Panc1 (cell line): Measurements from ENCODE around the gene EDRF1. TPM values are rescaled to one million over a fixed set of nuclear protein-coding genes. Genes with fewer than 3 reads are reported as not detected.

ENCODE experiments used
- ATAC-seq: fragments of 200-7000 bp; cut with Tn5 transposase; 2 replicates; pipeline ENCODE4 v1.9.1; 2020; ENCODE audit warnings: mild to moderate bottlenecking, moderate library complexity
- BruUV-seq: library from RNA; stranded (reverse); fragments of 400-500 nt; replicated peaks from 2 replicates; lab custom pipeline; 2021; lab: Mats Ljungman, UMichigan
- CTCF ChIA-PET: fragments of 300-600 bp; sonication (Branson Sonifier 250); formaldehyde crosslinking; loops from one replicate; lab custom pipeline; 2022; ENCODE audit warnings: antibody characterized with exemption; lab: Charles Lee
- POLR2A ChIA-PET: fragments of 300-600 bp; sonication (Branson Sonifier 250); formaldehyde crosslinking; loops from one replicate; lab custom pipeline; 2022; ENCODE audit warnings: antibody characterized with exemption; lab: Charles Lee
- DNase-seq: peaks from one replicate; pipeline ENCODE4 v3.0.0-alpha.2; 2010; ENCODE audit warnings: low read depth, low spot score
- H3K27ac ChIP-seq: 2 replicates; pipeline ENCODE4 v1.5.1; 2011; ENCODE audit warnings: mild to moderate bottlenecking, low read length, inconsistent platforms
- H3K27me3 ChIP-seq: fragments of 200-500 bp; sonication (Bioruptor generic); 2 replicates; pipeline ENCODE4 v1.6.0; 2014; ENCODE audit warnings: low read length, inconsistent platforms; ENCODE audit not compliant: control insufficient read depth, insufficient read depth
- H3K36me3 ChIP-seq: fragments of 200-500 bp; sonication (Bioruptor generic); 2 replicates; pipeline ENCODE4 v1.5.1; 2014; ENCODE audit warnings: inconsistent platforms, mild to moderate bottlenecking, low read length, moderate library complexity; ENCODE audit not compliant: control insufficient read depth, insufficient read depth
- H3K4me1 ChIP-seq: 2 replicates; pipeline ENCODE4 v1.5.1; 2011; ENCODE audit warnings: inconsistent platforms, mild to moderate bottlenecking, low read length, moderate library complexity; ENCODE audit not compliant: control insufficient read depth, insufficient read depth
- H3K4me3 ChIP-seq, 2 experiments: 2 replicates each; pipeline ENCODE4 v1.5.1; 2011 to 2012; ENCODE audit warnings: low read depth in 2 of 2, low read length in 2 of 2, mild to moderate bottlenecking in 2 of 2, inconsistent platforms in 1 of 2, moderate library complexity in 1 of 2
- H3K9me3 ChIP-seq: fragments of 200-500 bp; sonication (Bioruptor generic); 2 replicates; pipeline ENCODE4 v1.5.1; 2014; ENCODE audit warnings: low read depth, mild to moderate bottlenecking, inconsistent platforms, low read length, moderate library complexity; ENCODE audit not compliant: control insufficient read depth, insufficient read depth
- POLR2AphosphoS5 ChIP-seq: IDR thresholded peaks from 2 replicates; pipeline ENCODE4 v1.6.1; 2012; ENCODE audit warnings: mild to moderate bottlenecking, low read depth, low read length, moderate library complexity
- SIN3A ChIP-seq: IDR thresholded peaks from 2 replicates; pipeline ENCODE4 v1.6.1; 2012; ENCODE audit warnings: low read depth, mild to moderate bottlenecking, low read length, moderate library complexity, borderline replicate concordance; ENCODE audit not compliant: insufficient read depth
- TCF7L2 ChIP-seq: IDR thresholded peaks from 2 replicates; pipeline ENCODE4 v1.6.1; 2011; ENCODE audit warnings: mild to moderate bottlenecking, low read depth, low read length, inconsistent platforms
- in situ Hi-C: cut with HindIII; loops from 2 replicates; pipeline ENCODE4 v1.10.0; 2016; ENCODE audit warnings: low sequenced_read_pairs, low pct_unique_long_range_greater_than_20kb
- intact Hi-C: fragments of 100-400 bp; cut with micrococcal nuclease; formaldehyde crosslinking; loops from one replicate; pipeline ENCODE4 v1.10.0; 2022; ENCODE audit not compliant: unreplicated experiment
- total RNA-seq: library from RNA; stranded (reverse); gene quantifications from one replicate; pipeline ENCODE4 v1.2.1, GENCODE V29; 2021; ENCODE audit not compliant: unreplicated experiment
- TF ChIP-seq, protein P1 (sequence below): fragments of 450-650 bp; IDR thresholded peaks from 2 replicates; pipeline ENCODE4 v1.5.1; 2017; ENCODE audit warnings: mild to moderate bottlenecking
- TF ChIP-seq, protein P2 (sequence below), 2 experiments: IDR thresholded peaks; 2 replicates each; pipeline ENCODE4 v1.6.1; 2011 to 2012; ENCODE audit warnings: low read depth in 2 of 2, control low read depth in 1 of 2, low read length in 1 of 2, mild to moderate bottlenecking in 1 of 2, moderate library complexity in 1 of 2; ENCODE audit not compliant: insufficient read depth in 1 of 2

EDRF1 gene
- total RNA-seq, 1 experiment from 2014 or later = 36.3 TPM

DNA sequence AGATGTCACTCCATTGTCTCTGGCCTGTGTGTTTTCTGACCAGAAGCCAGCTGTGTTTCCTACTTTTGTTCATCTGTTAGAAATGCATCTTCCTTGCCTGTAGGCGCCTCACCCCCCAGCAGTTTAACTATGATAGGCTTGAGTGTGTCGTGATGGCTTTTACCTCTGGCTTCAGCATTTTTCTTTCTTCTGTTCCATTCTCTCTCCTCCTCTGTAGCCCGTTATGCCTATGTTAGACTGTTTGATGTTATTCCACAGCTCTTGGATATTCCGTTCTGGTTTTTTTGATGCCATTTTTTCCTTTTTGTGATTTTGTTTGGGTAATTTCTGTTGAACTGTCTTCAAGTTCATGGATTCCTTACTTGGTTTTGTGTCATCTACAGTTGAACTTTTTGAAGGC lies 38.2 kb downstream of the EDRF1 start:
- in situ Hi-C loops (no loop called here), intact Hi-C loops (no loop called here)

DNA sequence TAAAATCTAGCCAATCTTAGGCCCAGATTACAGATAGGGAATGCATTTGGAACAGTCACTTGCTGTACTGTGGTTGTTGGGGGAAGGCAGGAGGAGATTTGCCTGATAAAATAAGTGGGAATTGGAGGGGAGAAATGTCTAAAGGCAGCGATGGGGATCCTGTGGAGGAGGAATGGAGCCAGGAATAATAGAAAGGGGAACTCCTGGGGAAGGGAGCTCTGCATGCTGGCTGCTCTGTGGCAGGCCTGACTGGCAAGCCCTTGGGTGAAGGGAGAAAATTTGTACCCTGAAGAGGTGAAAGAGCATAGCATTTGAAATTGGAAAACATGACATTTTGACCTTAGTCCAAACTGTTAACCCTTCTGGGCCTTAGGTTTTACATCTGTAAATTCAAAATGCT lies 42.5 kb downstream of the EDRF1 start:
- POLR2A ChIA-PET = no interaction called here
- Histone ChIP-seq H3K9me3 (no peaks in the 10 kb centered on the region), H3K27me3 (no peaks in the 10 kb centered on the region), H3K4me1 (no peaks in the 10 kb centered on the region), H3K4me3 (no peak overlapping the region), H3K36me3 (peaks cover 32% of the 10 kb centered on the region), H3K27ac (no peak overlapping the region)
- in situ Hi-C loops = no loop called here
- BruUV-seq = no TSS peak
- DNase-seq (no peak), ATAC-seq (no peak)
- CTCF ChIA-PET = no interaction called here
- TF ChIP-seq, protein P1, sequence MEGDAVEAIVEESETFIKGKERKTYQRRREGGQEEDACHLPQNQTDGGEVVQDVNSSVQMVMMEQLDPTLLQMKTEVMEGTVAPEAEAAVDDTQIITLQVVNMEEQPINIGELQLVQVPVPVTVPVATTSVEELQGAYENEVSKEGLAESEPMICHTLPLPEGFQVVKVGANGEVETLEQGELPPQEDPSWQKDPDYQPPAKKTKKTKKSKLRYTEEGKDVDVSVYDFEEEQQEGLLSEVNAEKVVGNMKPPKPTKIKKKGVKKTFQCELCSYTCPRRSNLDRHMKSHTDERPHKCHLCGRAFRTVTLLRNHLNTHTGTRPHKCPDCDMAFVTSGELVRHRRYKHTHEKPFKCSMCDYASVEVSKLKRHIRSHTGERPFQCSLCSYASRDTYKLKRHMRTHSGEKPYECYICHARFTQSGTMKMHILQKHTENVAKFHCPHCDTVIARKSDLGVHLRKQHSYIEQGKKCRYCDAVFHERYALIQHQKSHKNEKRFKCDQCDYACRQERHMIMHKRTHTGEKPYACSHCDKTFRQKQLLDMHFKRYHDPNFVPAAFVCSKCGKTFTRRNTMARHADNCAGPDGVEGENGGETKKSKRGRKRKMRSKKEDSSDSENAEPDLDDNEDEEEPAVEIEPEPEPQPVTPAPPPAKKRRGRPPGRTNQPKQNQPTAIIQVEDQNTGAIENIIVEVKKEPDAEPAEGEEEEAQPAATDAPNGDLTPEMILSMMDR = no peak
- TF ChIP-seq SIN3A (no peak), POLR2AphosphoS5 (no peak), TCF7L2 (no peak)
- TF ChIP-seq, protein P2, sequence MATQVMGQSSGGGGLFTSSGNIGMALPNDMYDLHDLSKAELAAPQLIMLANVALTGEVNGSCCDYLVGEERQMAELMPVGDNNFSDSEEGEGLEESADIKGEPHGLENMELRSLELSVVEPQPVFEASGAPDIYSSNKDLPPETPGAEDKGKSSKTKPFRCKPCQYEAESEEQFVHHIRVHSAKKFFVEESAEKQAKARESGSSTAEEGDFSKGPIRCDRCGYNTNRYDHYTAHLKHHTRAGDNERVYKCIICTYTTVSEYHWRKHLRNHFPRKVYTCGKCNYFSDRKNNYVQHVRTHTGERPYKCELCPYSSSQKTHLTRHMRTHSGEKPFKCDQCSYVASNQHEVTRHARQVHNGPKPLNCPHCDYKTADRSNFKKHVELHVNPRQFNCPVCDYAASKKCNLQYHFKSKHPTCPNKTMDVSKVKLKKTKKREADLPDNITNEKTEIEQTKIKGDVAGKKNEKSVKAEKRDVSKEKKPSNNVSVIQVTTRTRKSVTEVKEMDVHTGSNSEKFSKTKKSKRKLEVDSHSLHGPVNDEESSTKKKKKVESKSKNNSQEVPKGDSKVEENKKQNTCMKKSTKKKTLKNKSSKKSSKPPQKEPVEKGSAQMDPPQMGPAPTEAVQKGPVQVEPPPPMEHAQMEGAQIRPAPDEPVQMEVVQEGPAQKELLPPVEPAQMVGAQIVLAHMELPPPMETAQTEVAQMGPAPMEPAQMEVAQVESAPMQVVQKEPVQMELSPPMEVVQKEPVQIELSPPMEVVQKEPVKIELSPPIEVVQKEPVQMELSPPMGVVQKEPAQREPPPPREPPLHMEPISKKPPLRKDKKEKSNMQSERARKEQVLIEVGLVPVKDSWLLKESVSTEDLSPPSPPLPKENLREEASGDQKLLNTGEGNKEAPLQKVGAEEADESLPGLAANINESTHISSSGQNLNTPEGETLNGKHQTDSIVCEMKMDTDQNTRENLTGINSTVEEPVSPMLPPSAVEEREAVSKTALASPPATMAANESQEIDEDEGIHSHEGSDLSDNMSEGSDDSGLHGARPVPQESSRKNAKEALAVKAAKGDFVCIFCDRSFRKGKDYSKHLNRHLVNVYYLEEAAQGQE (IDR thresholded peaks at IDR 0.05; ENCODE audit: insufficient read depth in 1 of 2, low read depth in 2 of 2, low read length in 1 of 2) = no peak
- intact Hi-C loops = no loop called here

More for the DNA sequence above, 38.2 kb downstream of the EDRF1 start:
- no TSS peak for BruUV-seq
- ChIA-PET POLR2A (no interaction called here), CTCF (no interaction called here)
- TF ChIP-seq TCF7L2 (no peak), POLR2AphosphoS5 (no peak), SIN3A (no peak)
- TF ChIP-seq, protein P1 = no peak
- TF ChIP-seq, protein P2 (IDR thresholded peaks at IDR 0.05; ENCODE audit: insufficient read depth in 1 of 2, low read depth in 2 of 2, low read length in 1 of 2) = no peak
- DNase-seq (no peak), ATAC-seq (no peak)
- H3K9me3 ChIP-seq = no peaks in the 10 kb centered on the region
- no peaks in the 10 kb centered on the region for H3K4me1 ChIP-seq
- no peaks in the 10 kb centered on the region for H3K27me3 ChIP-seq
- no peak overlapping the region for H3K4me3 ChIP-seq
- peaks cover 35% of the 10 kb centered on the region for H3K36me3 ChIP-seq
- H3K27ac ChIP-seq = no peak overlapping the region
